ENCODE results near the gene MICA. TPM values are rescaled to one million over a fixed set of nuclear protein-coding genes. Genes with fewer than 3 reads are reported as not detected.
"Not testable (repeated sequence)": the region's sequence is repeated elsewhere in the genome, so short reads cannot be mapped to it uniquely, and the experiment has no call there.

The MICA gene
- polyA plus RNA-seq, 1 donor = 5.1 TPM

DNA sequence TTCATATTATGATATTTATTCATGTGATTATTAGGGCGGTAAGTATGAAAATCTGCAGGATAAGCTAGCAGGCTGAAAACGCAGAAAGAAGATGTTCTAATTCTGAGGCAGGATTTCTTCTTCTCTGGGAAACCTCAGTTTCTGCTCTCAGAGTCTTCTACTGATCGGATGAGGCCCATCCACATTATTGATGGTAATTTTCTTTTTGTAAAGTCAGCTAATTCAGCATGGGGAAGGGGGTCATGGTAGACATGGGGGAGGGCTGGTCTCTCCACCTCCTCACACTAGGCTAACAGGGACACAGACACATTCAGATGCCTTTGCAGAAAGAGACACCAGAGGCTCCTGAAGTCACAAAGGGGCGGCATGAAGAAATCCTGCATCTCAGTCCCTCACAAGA, 21.7 kb upstream of the MICA start:
- DNase-seq (ENCODE audit: low read depth) = no peak

GRCh38 chr6:31383149-31383548, 20.2 kb upstream of the MICA start:
- no peak for DNase-seq (ENCODE audit: low read depth)

- DNase-seq (ENCODE audit: low read depth) = no peak
Observed at GRCh38 chr6:31385041-31385440, 18.4 kb upstream of the MICA start.

GRCh38 chr6:31386099-31386498, 17.3 kb upstream of the MICA start:
- DNase-seq (ENCODE audit: low read depth) = no peak

- DNase-seq (ENCODE audit: low read depth) = no peak
Observed at GRCh38 chr6:31386977-31387376, 16.4 kb upstream of the MICA start.

- not testable (repeated sequence) for DNase-seq (ENCODE audit: low read depth)
Observed at GRCh38 chr6:31388916-31389801, 14.2 kb upstream of the MICA start.

- DNase-seq (ENCODE audit: low read depth) = not testable (repeated sequence)
Observed at GRCh38 chr6:31389802-31390132, 13.6 kb upstream of the MICA start.

DNA sequence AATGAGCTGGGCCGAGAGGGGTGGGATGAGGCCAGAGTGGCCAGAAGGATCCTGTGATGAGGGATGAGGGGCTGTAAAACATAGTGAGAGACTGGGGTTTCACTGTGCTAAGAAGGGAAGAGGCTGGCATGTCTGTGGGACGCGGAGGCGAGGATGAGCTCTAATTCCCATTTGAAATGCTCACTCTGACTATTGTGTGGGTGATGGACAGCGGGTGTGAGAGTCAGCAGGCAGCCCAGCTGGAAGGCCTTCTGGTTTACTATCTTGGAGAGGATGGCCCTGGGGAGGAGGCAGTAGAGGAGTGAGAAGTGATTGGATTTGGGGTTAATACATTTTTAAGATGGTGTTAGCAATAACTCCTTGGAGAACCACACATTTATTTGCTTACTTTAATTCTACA, 9.5 kb upstream of the MICA start:
- DNase-seq (ENCODE audit: low read depth) = no peak

- no peak for DNase-seq (ENCODE audit: low read depth)
Observed at GRCh38 chr6:31394381-31394780, 9.0 kb upstream of the MICA start.

DNA sequence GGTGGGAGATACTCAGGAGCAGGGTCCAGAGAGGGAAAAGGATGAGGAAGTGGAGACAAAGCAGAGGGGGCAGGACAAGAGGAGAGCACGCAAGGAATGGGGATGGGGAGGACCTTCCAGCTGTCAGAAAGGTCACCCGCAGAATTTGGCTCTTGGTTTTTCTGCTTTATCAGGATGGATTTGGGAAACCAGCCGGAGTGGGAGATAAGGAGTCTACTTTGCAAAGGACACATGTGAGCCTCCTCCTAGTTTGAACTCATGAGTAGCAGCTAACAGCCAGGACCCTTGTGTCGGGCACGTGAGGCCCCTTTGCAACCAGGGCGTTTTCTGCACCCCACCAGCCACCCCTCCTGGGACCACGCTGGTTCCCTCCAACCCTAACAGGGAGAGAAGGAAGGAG, 7.6 kb upstream of the MICA start:
- no peak for DNase-seq (ENCODE audit: low read depth)

DNA sequence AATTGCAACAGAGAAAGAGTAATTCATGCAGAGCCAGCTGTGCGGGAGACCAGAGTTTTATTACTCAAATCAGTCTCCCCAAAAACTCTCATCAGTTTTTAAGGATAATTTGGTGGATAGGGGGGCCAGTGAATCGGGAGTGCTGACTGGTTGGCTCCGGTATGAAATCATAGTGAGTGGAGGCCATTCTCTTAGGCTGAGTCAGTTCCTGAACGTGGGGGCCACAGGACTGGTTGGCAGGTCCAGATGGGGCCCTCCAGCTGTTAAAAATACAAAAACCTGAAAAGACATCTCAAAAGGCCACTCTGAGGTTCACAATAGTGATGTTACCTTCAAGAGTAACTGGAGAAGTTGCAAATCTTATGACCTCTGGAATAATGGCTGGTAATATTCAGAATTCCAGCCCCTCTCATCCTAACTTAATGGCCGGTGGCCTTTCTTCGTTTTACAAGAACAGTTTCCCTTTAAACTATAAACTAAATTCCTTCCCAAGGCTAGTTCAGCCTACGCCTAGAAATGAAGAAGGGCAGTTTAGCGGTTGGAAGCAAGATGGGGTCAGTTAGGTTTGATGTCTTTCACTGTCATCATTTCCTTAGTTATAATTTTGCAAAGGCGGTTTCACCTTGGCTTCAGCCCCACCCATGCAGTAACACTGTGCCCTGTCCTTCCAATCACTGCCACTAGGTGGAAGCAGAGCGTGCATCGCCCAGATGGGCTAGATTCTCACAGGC, 6.8 kb upstream of the MICA start:
- DNase-seq (ENCODE audit: low read depth) = no peak

DNA sequence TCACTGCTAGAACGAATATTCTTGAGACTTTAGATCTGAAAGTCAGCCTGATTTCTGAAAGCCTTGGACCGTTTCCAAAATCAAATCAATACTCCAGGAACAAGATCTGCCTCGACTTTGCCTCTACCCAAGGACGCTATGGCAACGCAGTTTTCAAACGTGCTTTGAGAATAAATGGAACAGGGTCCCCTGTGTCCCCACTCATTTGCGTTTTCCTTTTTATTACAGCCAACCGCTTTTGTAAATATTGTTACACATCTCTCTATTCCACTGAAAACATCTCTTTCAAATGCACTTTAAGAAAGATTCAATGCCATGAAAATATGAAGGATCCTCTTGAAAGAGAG, 6.3 kb upstream of the MICA start:
- DNase-seq (ENCODE audit: low read depth) = not testable (repeated sequence)

- DNase-seq (ENCODE audit: low read depth) = no peak
Observed at GRCh38 chr6:31397901-31398525, 5.4 kb upstream of the MICA start.

GRCh38 chr6:31399589-31400466, 3.6 kb upstream of the MICA start:
- peak; percentile 83 for DNase-seq (ENCODE audit: low read depth)

GRCh38 chr6:31400467-31401289, 2.7 kb upstream of the MICA start:
- peak; percentile 51 for DNase-seq (ENCODE audit: low read depth)

- no peak for DNase-seq (ENCODE audit: low read depth)
Observed at GRCh38 chr6:31401403-31401802, 2.0 kb upstream of the MICA start.

- DNase-seq (ENCODE audit: low read depth) = no peak
Observed at GRCh38 chr6:31402324-31403282, 792 bp upstream of the MICA start.

DNA sequence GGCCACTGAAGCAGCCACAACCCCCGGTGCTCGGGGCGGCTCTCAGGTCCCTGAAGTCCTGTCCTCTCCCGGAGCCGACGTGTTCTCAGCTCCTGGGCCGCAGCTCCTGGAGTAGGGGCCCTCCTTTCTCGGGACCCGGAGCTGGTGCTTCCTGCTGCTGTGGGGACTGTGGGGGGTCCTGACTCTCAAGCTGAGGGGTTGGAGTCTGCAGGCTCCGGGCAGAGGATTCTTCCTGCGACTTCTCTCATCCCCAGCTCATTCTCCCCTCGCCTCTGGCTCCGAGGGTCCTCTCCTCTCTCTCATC, 618 bp downstream of the MICA start:
- not testable (repeated sequence) for DNase-seq (ENCODE audit: low read depth)

GRCh38 chr6:31405996-31406395, 2.6 kb downstream of the MICA start:
- no peak for DNase-seq (ENCODE audit: low read depth)

- DNase-seq (ENCODE audit: low read depth) = no peak
Observed at GRCh38 chr6:31407699-31408098, 4.3 kb downstream of the MICA start.

Measured in forelimb muscle (tissue), 1 donor.